HG02885 (cell line): ENCODE measurements around the gene ABLIM1.

Source experiments
- ATAC-seq: cut with Tn5 transposase; IDR thresholded peaks from one replicate; pipeline ENCODE4 v1.9.1; 2021; ENCODE audit warnings: mild to moderate bottlenecking; ENCODE audit not compliant: unreplicated experiment, poor library complexity

Gene ABLIM1

DNA sequence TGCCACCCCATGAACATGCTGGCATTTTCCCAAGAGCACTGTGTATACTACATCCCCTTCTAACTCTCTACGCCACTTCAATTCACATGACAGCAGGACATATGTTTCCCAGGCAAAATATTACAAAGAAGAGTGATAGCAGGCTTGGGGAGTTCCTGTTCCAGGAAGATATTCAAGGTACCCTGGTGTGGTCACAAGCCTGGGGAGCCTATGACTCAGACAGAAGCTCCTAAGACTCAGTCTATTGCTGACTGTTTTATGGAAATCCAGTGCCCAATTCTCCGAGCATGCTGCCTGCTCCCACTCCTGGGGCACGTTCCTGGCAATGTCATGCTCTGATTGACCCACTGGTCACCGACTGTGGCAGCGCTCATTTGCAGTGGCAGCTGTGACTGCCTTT is 23.5 kb upstream of the ABLIM1 start:
- ATAC-seq = no peak

DNA sequence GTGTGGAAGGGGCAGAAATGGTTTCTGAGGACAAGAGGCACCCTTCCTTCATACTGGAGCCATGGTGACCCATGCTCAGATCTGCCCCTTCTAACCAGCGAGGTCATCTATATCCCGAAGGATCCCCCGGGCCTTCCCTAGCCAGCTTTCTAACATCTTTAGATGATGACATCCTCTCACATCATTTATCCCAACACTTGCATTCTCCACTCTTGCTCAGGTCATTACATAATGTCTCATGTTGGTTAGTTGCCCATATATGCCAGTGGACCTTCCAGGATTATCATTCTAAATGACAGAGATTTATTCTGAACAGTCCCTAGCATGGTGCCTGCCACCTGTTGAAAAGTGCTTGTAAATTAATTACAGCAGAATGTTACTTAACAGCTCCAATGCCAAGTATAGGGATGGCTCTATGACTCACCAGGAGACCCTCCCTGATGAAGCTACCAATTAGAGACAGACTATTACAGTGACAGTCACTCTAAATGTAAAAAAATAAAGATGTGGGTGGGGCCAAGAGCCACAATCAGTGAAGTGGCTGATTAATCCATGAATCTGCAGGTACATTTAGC is 22.6 kb upstream of the ABLIM1 start:
- ATAC-seq = no peak

DNA sequence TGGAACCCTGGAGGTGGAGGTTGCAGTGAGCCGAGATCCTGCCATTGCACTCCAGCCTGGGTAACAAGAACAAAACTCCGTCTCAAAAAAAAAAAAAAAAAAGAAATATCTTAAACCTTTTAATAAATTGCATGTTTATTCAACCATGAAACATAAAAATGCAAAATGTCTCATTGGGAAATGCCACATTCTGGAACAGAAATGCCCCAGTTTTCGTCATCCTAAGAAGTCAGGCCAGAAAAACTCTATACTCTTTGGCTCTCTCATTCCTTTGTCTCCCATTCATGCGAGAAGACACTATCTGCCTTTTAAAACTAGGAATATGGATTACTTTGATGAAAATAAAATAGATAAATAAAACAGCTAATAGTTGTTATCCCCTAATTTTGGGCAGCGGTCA is 21.5 kb upstream of the ABLIM1 start:
- ATAC-seq = no peak

DNA sequence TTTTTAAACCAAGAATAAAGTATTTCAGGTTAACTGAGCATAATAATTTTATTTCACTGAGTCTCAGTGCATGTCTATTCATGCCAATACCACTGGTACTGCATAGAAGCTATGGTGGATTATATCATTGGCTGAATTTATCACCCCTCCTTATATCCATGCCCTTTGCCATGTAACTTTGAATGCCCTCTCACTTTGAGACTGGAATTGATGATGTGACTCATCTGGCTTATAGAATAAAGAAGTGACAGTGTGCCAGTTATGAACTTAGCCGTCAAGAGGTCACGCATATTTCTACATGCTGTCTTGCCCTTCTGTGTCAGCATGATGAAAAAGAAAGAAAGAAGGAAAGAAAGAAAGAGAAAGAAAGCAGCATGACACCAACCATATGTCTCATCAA is 20.7 kb upstream of the ABLIM1 start:
- ATAC-seq = no peak

DNA sequence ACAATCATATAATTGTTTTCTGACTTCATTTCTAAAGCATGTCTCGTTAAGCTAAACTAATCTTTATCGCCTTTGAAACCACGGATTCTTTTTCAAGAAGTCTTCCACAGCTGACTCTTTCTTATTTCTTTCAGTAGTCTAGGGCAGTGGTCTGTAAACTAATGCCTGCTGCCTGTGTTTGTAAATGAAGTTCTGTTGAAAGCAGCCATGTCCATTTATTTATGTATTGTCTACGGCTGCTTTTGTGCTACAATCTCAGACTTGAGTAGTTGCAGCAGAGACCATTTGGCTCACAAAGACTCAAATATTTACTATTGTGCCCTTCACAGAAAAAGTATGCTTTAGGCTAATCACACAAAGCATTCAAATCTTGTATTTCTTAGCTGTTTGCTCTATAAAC is 20.3 kb upstream of the ABLIM1 start:
- no peak for ATAC-seq

DNA sequence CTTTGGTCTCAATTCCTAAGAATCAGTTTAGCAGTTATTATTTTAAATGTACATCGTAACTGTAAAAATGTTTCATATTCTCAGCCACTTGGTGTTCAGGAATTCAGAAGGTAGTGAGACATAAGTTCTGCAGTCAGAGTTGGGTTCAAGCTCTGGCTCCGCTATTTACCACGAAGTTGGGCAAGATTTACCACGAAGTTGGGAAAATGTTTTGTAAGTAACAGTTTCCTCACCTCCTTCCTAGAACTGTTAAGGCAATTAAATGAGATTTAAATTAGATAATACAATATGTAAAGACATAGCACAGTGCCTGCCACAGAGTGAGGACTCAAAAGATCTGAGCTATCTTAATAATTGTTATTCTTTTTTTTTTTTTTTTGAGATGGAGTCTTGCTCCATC is 16.3 kb upstream of the ABLIM1 start:
- no peak for ATAC-seq

DNA sequence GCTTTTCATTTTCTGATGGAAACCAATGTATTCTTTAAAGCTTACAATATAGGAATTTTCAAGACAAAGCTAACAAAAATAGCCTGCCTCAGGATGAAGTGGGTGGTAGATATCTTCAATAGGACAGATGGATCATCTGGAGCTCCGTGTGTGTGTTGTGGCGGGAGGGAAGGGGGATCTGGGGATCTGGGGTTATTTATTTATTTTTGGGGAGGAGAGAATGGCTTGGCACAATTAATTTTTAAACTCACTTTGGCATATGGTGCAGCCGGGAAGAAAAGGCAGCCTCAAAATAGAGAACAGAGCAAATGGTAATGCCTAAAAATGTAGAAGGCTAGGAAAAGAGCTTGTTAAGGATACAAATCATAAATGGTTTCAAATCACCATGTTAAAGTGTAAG is 11.6 kb upstream of the ABLIM1 start:
- ATAC-seq = no peak

DNA sequence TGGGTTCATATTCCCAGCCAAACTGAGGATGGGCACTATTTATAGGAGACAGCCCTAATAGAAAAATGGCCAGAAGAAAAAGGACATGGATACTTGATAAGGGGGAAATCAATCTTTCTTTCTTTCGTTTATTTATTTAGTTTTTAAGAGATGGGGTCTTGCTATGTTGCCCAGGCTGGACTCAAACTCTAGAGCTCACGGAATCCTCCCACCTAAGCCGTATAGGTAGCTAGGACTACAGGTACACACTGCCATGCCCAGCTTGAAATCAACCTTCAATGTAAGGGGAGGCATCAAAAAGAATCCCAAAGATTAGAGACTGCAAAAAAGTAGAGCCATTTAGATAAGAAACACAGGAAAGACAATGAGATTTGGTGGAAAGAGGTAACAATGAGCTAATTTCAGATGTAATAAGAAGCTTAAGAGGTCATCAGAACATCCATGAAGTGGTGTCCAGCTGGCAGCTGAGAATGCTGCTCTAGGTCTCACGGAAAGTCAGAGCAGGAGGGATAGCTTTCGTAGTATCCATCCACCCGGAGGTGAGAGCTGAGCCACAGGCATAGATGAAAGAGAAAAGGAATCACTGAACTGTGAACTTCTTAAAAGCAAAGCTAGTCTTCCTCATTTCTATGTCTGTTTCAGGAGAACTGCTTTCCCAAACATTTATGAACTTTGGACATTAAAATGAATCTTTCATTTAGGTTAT is 10.5 kb upstream of the ABLIM1 start:
- no peak for ATAC-seq

DNA sequence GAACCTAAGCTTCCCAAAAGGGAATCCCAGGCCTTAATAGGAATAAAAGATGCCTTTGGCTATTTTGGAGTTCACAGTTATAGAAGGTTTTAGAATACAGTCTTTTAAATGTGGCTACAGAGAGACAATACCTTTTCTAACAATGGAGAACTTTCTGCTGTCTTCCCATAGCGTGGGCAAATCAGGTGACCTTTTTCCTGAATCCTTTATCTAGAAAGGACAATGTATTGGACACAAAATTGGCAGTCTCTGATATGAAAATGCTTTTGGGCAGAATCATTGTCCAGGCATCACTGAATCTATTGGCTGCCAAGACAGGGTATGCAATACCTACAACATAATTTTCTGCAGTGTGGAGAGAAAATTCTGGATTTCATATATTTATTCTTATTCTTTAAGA is 7.8 kb upstream of the ABLIM1 start:
- ATAC-seq = no peak

DNA sequence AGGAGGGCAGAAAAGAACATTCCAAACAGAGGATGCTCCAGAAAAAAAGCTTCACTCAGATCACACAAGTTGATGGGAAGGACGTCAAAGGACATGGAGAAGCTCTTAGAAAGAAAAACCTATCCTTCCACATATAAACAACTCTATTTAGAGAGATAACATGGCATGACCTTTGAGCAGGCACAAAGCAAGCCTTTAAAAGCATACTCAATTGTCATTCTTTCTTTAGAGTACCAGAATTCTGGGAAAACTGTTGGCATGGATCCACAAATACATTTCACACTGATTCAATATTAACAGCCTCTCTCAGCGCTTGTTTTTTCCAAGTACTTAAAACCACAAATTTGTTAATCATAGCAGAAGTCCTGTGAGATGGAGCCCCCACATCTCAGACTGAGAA is 7.3 kb upstream of the ABLIM1 start:
- ATAC-seq = no peak

DNA sequence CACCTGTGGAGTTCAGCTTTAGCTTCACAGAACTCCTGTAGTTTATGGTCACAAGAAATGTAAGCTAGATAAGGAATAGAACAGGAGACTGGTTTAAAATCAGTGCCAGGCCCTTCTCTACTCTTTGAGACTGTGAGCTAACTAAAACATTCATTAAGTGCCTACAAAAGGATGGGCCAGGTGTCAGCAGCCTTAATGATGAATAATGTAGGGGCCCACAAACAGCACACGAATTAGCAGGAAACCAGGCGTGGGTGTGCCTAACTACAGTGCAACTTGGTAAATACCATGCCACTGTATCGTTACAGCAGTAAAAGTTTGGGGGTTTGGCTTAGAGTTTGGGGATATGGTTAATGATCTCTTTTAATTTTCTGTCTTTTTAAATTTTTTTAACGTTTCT is 6.1 kb upstream of the ABLIM1 start:
- no peak for ATAC-seq

DNA sequence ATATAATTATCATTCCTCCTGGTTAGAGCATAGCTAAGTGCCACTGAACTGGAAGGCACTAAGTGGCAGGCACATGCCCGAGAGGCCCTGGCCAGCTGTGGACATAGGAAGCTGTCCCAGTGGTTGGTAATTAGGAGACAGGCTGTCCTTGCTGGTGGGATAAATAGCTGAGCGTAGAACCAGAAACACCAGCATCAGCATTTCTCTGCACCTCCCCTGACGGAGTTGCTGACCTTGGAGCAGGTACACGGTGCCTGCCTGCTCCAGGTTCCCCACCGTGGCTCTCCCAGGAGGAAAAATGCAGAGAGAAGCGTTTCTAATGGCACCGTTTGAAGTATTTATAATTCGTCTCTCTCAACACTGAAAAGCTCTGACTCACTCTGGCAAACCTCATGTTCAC is 5.6 kb upstream of the ABLIM1 start:
- ATAC-seq = no peak

DNA sequence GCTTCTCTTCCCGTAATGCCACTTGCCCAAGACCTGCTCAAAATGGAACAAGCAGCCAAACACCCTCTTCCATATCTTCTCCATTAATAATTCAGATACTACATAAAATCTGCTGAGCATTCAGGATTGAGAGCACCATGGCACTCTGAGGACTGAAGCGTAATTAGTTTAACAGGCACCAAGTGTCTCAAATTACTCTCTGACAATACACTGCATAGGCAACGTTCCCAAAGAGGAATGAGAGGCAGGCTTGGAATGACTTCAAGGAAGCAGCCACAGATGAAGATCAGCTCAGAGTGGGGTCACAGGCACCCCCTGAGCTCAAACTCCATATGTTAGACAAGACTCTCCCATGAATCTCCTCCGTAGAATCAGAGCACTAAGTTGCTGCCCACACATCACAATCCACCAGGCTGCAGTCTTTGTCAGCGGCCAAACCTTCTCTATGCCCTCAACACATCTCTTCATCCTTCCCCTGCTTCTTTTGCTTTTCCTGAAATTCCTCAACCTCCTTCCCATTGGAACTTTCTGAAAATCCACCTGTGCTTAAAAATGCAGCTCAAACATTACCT is 4.7 kb upstream of the ABLIM1 start:
- ATAC-seq = no peak

DNA sequence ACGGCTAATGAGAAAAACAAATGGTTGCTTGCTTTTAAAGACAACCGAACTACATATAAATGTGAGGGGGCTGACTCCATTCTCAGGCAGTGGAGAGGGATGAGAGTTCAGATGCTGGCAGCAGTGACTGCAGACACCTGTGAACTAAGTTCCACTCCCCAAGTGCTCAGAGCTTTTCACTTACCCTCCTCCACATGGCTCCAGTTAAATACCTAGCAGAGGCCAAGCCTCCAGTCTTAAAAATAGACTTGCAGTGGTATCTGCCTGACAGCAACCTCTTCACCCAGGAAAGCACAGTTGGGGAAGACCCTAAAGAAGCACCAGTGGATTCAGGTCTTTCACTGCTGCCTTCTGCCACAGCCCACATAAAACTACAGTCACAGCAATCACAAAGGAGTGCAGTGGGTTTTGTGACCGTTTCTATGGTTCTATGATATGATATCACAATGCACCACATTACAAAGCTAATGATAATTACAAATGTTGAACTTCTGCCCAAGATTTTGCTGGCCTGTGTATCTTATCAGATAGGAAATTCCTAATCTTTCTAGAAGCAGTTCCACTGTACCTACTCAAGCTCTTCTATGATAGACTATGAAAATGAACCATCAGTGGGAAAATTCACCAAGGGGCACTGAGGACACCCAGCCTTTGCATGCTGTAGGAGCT is 3.3 kb upstream of the ABLIM1 start:
- ATAC-seq = no peak

DNA sequence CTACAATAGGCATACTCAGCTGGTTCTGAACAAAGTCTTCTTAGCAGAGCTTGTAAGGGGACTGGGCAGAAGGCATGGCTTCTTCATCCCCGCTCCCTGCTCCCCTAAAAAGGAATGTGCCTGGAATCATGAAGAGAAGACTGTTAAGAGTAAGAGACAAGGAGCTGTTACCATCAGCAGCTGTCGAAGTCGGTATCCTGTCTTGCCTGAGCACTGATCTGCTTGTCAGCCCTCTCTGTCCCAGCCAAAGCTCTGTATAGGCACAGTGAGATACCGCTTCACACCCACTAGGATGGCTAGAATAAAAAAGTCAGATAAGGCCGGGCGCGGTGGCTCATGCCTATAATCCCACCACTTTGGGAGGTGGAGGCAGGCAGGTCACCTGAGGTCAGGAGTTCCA is 2.4 kb downstream of the ABLIM1 start:
- ATAC-seq = no peak

DNA sequence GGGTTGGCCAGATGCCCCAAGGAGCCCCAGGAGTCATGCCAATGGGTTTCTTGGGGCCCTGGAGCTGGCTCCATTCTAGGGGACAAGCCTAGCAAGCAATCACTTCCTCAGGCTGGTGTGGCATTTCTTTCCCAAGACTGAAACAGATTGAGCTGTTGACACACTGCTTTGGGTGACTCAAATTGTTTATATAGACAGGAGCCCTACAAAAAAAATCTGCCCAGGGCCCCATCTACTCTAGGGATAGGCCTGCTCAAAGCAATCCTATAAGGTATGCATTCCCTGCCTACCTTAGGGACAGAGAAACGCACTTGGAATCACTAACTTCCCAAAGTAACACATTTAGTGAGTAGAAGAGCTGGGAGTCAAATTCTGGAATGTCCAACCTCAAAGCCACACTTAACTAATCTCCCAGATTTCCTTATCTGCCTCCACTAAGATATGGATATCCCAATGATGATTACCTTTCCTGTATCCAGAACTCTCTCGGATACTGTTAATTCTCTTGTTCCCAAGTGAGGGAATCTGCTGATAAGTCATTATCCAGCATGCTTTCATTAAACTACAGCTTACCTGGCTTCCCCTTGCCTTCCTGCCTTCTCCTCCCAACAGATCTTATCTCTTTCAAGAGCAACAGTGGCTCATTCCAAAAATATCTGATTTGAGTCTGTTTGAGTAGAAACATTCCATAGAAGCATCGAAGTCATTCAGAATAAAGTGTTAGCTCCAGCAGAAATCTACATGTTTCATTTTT is 3.1 kb downstream of the ABLIM1 start:
- ATAC-seq = no peak

DNA sequence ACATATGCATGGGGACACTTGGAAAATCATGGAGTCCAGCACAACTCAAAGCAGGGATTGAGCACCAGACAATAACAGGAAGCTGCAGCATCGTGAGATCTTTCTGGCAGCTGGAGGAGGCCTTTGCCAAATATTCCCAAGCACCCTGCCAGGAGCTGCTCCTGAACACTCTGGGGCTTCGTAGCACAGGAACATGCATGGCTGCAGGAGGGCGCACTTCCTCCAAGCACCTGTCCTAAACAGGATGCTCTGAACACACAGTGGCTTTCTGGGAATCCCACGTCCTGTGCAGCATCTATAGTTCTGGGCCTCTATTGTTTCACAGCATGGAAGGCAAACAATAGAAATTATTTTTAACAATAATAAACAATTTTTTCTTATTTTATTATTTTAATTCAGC is 4.1 kb downstream of the ABLIM1 start:
- no peak for ATAC-seq

DNA sequence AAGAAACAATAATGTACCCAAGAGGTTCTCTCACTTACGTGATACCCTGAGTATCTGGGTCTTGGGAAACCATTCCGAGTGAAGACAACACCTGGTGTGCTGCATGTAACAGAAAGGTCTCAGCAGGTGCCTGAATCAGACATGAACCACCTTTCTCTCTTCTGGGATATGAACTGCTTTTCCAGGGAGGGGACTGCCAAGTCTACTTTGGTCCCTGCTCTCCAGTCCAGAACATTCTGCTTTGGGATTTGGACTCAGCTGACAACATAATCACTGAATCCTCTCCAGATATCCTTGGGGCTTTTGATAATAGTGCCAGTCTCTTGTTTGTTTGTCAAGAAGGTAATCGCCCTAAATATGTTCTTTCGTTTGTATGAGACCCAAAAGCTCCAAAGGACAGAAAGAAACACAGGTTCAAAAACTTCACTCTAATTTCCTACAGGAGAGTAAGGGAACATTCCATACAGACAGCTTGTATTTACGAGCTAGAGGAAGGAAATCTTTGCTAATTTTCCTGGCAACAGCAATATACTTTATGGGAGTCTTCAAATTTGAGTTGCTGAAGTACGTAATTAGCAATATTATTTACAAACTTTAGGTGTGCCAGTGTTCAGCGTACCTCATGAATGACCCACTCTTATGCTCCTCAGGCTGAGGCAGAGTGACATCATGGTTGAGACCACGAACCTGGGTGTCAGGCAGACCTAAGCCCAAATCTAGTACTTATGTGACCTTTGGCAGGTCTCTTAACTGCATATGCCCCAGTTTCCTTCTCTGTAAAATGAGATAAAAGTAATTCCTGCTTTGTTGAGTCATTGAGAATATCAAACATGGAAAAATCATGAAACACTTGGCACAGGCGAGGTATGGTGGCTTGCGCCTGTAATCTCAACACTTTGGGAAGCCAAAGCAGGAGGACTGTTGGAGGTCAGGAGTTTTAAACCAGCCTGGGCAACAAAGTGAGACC is 5.4 kb downstream of the ABLIM1 start:
- ATAC-seq = no peak

DNA sequence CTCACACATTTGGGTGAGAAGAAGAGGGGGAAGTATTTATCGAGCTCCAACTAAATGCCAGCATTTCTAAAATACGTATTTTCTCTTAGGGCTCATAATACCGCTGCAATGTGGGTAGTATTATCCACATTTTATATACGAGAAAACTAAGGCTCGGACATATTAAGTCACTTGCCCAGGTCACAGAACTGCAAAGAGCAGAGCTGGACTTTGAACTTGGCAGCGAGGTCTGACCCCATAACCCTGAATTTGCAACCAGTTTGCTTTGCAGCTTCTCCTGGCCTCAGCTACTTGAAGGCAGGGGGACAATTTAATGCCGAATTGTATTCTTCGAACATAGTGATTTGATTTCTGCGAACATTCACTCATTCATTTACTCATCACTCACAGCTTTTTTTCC is 7.2 kb downstream of the ABLIM1 start:
- ATAC-seq = no peak

DNA sequence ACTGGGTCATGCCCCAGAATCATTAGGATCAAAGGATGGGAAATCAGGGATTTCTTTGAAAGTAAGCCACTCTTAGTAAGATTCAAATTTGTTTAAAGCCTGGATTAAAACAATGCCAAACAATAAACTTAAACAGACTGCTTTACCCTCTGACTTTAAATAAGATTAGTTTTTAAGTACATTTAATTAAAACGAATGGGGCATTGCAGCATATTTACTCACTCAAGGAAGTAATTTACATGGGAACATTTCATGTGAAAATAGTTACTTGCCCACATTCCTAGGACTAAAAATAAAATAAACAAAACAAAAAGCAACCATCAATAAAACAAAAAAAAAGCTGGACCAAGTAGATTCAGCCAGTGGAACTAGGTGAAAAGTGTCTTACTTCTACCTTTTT is 7.8 kb downstream of the ABLIM1 start:
- no peak for ATAC-seq
